Duodenal mucosa (tissue), 2 donors: Measurements from ENCODE around the gene RSBN1.

ENCODE experiments used
- H3K27ac ChIP-seq: one replicate; pipeline ENCODE4 v1.7.0; 2013; ENCODE audit warnings: low read depth, low read length
- H3K27me3 ChIP-seq, 2 donors: one replicate each; pipeline ENCODE4 v1.7.0; 2013; ENCODE audit warnings: low read length in 2 of 2, control low read depth in 1 of 2; ENCODE audit not compliant: insufficient read depth in 2 of 2, control insufficient read depth in 1 of 2
- H3K36me3 ChIP-seq, 2 donors: one replicate each; pipeline ENCODE4 v1.7.0; 2013; ENCODE audit warnings: low read length in 2 of 2, control low read depth in 1 of 2; ENCODE audit not compliant: insufficient read depth in 2 of 2, control insufficient read depth in 1 of 2
- H3K4me1 ChIP-seq, 2 donors: one replicate each; pipeline ENCODE4 v1.7.0; 2013; ENCODE audit warnings: low read length in 2 of 2, control low read depth in 1 of 2; ENCODE audit not compliant: insufficient read depth in 2 of 2, control insufficient read depth in 1 of 2
- H3K4me3 ChIP-seq, 2 donors: one replicate each; pipeline ENCODE4 v1.7.0; 2013; ENCODE audit warnings: low read length in 2 of 2, low read depth in 1 of 2
- H3K9ac ChIP-seq, 2 donors: one replicate each; pipeline ENCODE4 v1.7.0; 2013; ENCODE audit warnings: low read length in 2 of 2, low read depth in 1 of 2
- H3K9me3 ChIP-seq, 2 donors: one replicate each; pipeline ENCODE4 v1.7.0; 2013; ENCODE audit warnings: low read length in 2 of 2, control low read depth in 1 of 2; ENCODE audit not compliant: control insufficient read depth in 1 of 2

Gene RSBN1

DNA sequence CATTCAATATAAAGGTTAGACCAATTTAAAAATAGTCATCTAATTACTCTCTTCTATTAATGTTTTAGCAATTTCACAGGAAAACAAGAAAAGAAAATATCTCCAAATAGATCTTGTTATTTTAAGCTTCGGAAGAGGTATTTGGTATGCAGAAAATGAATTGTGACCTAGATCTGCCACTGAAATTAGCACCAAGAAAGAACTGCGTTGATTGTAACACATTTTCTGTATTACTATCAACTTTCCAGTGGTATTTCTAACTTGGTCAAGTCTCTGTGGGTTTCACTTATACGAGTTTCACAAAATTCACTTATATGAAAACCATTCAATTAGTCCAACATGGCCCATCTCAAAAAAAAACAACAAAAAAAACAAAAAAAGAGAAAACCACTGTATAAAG, 11.8 kb downstream of the RSBN1 start:
- Histone ChIP-seq H3K36me3 (peaks cover 10 to 14% of the 10 kb centered on the region in 2 donors), H3K4me3 (no peak overlapping the region), H3K9ac (no peak overlapping the region), H3K4me1 (peaks cover 4 to 12% of the 10 kb centered on the region in 2 donors), H3K9me3 (no peaks in the 10 kb centered on the region), H3K27me3 (no peaks in the 10 kb centered on the region), H3K27ac (no peak overlapping the region)

DNA sequence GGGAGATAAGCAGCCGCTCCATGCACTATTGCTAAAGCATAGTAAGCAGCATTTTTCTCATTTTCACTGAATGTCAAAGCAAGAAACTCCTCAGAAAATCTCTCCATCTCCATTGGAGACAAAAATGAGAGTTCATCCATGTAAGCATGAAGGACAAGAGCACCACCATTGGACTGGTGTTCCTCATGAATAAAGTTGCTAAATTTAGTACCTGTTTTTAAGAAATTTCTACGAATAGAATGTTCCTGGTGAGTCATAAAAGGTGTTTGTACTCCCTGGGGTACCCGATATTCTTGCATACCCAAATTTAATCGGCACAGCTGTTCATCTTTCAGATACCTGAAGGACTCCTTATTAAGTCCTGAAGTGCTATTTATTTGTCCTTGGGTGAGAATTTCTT, 14.8 kb downstream of the RSBN1 start:
- Histone ChIP-seq H3K36me3 (peaks cover 14 to 28% of the 10 kb centered on the region in 2 donors), H3K4me3 (no peak overlapping the region), H3K9ac (no peak overlapping the region), H3K27ac (no peak overlapping the region), H3K27me3 (no peaks in the 10 kb centered on the region), H3K4me1 (peaks cover 3% of the 10 kb centered on the region in 2 donors), H3K9me3 (no peaks in the 10 kb centered on the region)

DNA sequence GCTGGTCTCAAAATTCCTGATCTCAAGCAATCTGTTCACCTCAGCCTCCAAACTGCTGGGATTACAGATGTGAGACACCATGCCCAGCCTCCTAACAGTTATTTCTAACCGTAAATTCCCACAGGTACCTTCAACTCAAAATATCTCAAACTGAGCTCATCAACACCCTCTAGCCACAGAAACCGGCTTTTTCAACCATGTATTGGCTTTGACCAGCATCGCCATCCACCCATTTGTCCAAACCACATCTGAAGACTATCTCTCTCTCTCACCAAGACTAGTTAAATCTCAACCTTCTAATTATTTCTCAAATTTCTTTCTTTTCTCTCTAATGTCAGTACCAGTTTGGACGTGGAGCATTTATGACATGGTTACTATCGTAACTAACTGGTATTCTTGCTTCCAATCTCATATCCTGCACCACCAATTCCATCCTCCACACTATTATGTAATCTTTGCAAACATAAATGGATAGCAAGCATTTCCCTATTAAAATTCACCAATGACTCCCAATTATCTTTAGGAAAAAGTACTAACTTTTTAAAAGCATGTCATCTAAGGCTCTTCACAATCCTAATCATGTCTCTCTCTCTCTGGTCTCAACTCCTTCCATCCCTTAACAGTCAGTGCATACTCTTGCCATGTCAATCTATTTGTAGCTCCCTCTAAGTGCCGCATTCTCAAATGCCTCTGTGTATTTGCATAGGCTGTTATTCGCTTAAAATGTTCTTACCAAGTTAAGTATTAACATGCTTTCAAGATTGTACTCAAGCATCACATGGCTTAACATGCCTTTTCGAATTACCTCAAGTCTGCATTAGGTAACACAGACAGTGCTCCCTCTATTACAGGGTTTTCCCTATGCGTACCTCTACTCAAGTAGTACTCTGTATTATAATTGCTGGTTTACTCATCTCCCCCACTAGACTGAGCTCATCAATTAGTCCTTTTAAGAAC, 18.1 kb downstream of the RSBN1 start:
- Histone ChIP-seq H3K9ac (no peak overlapping the region), H3K9me3 (no peaks in the 10 kb centered on the region), H3K27ac (no peak overlapping the region), H3K4me3 (no peak overlapping the region), H3K36me3 (peaks cover 14 to 28% of the 10 kb centered on the region in 2 donors), H3K27me3 (no peaks in the 10 kb centered on the region), H3K4me1 (peaks cover 4 to 7% of the 10 kb centered on the region in 2 donors)

GRCh38 chr1:113792986-113793385, 19.3 kb downstream of the RSBN1 start:
- Histone ChIP-seq H3K9me3 (no peaks in the 10 kb centered on the region), H3K27ac (no peak overlapping the region), H3K36me3 (peaks cover 14 to 28% of the 10 kb centered on the region in 2 donors), H3K27me3 (no peaks in the 10 kb centered on the region), H3K4me1 (peaks cover 4 to 11% of the 10 kb centered on the region in 2 donors), H3K4me3 (no peak overlapping the region), H3K9ac (no peak overlapping the region)

- Histone ChIP-seq H3K9me3 (no peaks in the 10 kb centered on the region), H3K27ac (no peak overlapping the region), H3K4me1 (peaks cover 4 to 11% of the 10 kb centered on the region in 2 donors), H3K9ac (no peak overlapping the region), H3K27me3 (no peaks in the 10 kb centered on the region), H3K4me3 (no peak overlapping the region), H3K36me3 (peaks cover 11 to 24% of the 10 kb centered on the region in 2 donors)
These were observed 19.8 kb downstream of the RSBN1 start for GRCh38 chr1:113792471-113792870.

DNA sequence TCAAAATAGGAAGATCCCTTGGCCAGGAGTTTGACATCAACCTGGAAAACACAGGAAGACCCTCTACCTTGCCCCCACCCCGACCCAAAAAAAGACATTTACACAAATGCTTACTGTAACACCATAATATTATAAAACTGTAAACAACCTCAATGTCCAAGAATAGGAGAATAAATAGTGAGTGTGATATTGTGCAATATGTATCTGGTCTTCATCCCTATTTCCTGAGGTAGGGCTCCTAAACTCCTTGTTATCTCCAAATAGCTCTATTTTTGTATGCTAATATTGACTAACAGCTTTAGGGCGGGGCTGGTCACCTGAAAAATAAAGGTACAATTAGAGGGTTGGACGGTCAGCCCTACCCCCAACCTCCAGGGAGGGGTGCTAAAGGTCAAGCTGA, 23.5 kb downstream of the RSBN1 start:
- Histone ChIP-seq H3K9me3 (no peaks in the 10 kb centered on the region), H3K27me3 (no peaks in the 10 kb centered on the region), H3K27ac (no peak overlapping the region), H3K4me1 (peaks cover 12 to 21% of the 10 kb centered on the region in 2 donors), H3K36me3 (peaks cover 4 to 6% of the 10 kb centered on the region in 2 donors), H3K4me3 (no peak overlapping the region), H3K9ac (no peak overlapping the region)

GRCh38 chr1:113787663-113788062, 24.6 kb downstream of the RSBN1 start:
- Histone ChIP-seq H3K36me3 (no peaks in the 10 kb centered on the region), H3K9me3 (no peaks in the 10 kb centered on the region), H3K27ac (no peak overlapping the region), H3K9ac (no peak overlapping the region), H3K4me3 (no peak overlapping the region), H3K4me1 (peaks cover 15 to 29% of the 10 kb centered on the region in 2 donors), H3K27me3 (no peaks in the 10 kb centered on the region)

- no peaks in the 10 kb centered on the region for H3K36me3 ChIP-seq
- H3K27ac ChIP-seq = no peak overlapping the region
These were observed 26.2 kb downstream of the RSBN1 start for GRCh38 chr1:113786069-113786468.

GRCh38 chr1:113784104-113784779, 28.0 kb downstream of the RSBN1 start:
- no peak overlapping the region for H3K9ac ChIP-seq
- H3K4me1 ChIP-seq = peaks cover 20 to 40% of the 10 kb centered on the region in 2 donors
- peak overlapping the region in 1 of 2 donors; percentile 15 for H3K4me3 ChIP-seq
- no peaks in the 10 kb centered on the region for H3K27me3 ChIP-seq
- H3K36me3 ChIP-seq = no peaks in the 10 kb centered on the region
- no peaks in the 10 kb centered on the region for H3K9me3 ChIP-seq
- H3K27ac ChIP-seq = peak overlapping the region; percentile 4

More at GRCh38 chr1:113786069-113786468, 26.2 kb downstream of the RSBN1 start:
- Histone ChIP-seq H3K27me3 (no peaks in the 10 kb centered on the region), H3K9me3 (no peaks in the 10 kb centered on the region), H3K9ac (no peak overlapping the region), H3K4me1 (peaks cover 16 to 31% of the 10 kb centered on the region in 2 donors), H3K4me3 (no peak overlapping the region)
